B cell (primary cell): Measurements from ENCODE around the gene ERVV-1.

ENCODE experiments used
- CTCF ChIP-seq: fragments of 200-600 bp; IDR thresholded peaks from one replicate; pipeline ENCODE4 v1.8.0; 2022; ENCODE audit warnings: antibody characterized with exemption, mild to moderate bottlenecking
- EZH2 ChIP-seq: IDR thresholded peaks from 2 replicates; pipeline ENCODE4 v1.6.1; 2012; ENCODE audit warnings: borderline replicate concordance, low read depth, mild to moderate bottlenecking, moderate library complexity, low read length; ENCODE audit not compliant: insufficient read depth, poor library complexity, severe bottlenecking

- no peak for TF ChIP-seq CTCF
- TF ChIP-seq EZH2: no peak
These were observed 44.3 kb downstream of the ERVV-1 start for GRCh38 chr19:53057904-53058580.
